Caki2 (cell line): ENCODE data around the gene PKNOX1. TPM values are rescaled to one million over a fixed set of nuclear protein-coding genes. Genes with fewer than 3 reads are reported as not detected.
"Not testable (repeated sequence)": the region's sequence is repeated elsewhere in the genome, so short reads cannot be mapped to it uniquely, and the experiment has no call there.

Experiments
- DNase-seq: peaks from one replicate; pipeline ENCODE4 v3.0.0-alpha.2; 2015; ENCODE audit warnings: low read depth
- in situ Hi-C: cut with HindIII; loops from 2 replicates; pipeline ENCODE4 v1.10.0; 2016; ENCODE audit warnings: low sequenced_read_pairs, low pct_unique_long_range_greater_than_20kb, mixed read lengths
- total RNA-seq: library from RNA; depleted of rRNA; stranded (reverse); fragments of >200 nt; shearing (Covaris generic); gene quantifications from 2 replicates; pipeline ENCODE4 v1.2.3, GENCODE V29; 2014; ENCODE audit warnings: low replicate concordance; rRNA removed

The PKNOX1 gene
- total RNA-seq, 1 experiment from 2014 or later: 25.2 TPM

- DNase-seq, in situ Hi-C loops: not testable (repeated sequence)
These were observed 93.7 kb downstream of the PKNOX1 start for GRCh38 chr21:43068065-43068464.

GRCh38 chr21:43069682-43070081, 95.3 kb downstream of the PKNOX1 start:
- DNase-seq, in situ Hi-C loops: not testable (repeated sequence)

DNA sequence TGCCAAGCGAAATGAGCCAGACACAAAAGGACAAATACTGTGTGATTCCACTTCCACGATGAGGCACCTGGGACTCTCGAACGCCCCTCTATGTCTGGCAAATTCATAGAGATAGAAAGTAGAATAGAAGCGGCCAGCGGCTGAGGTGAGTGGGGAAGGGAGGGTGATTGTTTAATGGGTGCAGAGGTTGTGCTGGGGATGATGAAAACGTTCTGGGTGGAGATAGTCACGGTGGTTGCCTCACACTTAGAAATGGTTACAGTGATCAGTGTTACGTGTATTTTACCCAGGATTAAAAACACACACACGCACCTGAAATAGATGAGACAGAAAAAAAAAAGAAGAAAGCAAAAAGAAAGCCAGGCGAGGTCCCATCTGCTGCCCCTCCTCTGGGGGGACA, 98.4 kb downstream of the PKNOX1 start:
- DNase-seq, in situ Hi-C loops: not testable (repeated sequence)

- in situ Hi-C loops, DNase-seq: not testable (repeated sequence)
These were observed 100.2 kb downstream of the PKNOX1 start for GRCh38 chr21:43074401-43075169.

DNA sequence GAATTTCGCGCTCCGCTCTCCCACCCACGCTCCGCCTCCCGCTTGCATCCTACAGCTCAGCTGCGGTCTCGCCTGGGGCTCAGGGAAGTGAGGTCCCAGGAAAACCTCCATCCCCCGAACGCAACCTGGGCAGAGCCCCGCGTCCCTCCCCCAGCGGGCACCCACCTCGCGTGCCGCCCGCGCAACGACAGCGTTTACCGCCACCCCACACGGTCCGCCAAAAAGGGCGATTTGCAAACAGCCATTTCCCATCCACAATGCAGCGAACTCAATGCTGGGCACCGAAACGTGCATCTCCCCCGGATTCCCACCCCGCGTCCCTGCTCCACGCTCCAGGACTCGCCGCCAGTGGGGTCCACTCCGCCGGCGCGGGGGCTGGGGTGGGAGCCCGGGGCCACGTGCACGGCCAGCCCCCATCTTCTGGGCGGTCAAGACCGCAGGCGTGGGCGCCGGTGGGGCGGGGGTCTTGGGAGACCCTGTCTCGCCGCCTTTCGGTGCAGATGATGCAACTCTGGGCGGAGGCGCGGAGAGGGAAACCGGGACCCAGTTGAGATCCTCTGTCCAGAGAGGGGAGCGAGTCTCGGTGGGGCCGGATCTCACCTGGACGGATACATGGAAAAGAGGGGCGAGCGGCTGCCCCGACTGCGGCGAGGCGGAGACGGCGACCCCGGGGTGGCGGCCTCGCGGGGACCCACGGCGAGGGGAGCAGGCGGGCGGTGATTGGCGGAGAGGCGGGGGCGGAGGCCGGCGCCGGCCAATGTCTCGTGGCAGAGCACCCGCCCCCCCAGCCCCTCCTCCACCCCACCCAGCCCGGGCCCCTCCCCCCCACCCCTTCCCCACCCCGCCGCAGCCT, 101.0 kb downstream of the PKNOX1 start, which contains the start of gene CBS:
Gene CBS (minus strand): TSS at position 666 of the 853 bp plus-strand sequence. CDS start 3,642 bp downstream, outside the sequence.
- DNase-seq, in situ Hi-C loops: not testable (repeated sequence)

DNA sequence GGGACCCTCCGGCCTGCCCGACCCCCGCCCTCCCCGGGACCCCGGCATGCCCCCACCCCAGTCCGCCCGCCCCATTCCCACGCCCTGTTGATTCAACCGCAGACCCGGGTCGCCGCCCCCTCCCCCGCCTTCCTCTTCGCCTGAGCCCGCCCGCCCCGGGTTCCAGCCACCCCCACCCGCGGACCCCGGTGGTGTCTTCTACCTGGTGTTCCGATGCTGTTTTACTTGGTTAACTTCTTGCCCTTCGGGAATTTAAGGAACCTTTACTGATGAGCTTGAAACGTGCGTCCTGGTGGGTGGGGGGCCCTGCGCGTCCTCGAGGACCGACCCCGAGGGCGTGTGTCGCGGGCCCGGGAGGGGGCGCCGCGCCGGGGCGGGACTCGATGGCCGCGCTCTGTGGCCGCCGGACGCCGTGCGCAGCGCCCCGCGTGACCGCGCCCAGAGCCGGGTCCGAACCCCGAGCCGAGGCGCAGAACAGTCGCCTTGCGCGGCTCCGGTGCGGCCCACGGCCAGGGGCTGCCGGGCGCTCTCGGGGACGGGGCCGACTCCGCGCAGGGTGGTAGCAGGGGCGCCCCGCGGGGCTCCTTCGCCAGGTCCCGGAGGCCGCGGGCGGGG, 101.8 kb downstream of the PKNOX1 start:
- in situ Hi-C loops, DNase-seq: not testable (repeated sequence)

DNA sequence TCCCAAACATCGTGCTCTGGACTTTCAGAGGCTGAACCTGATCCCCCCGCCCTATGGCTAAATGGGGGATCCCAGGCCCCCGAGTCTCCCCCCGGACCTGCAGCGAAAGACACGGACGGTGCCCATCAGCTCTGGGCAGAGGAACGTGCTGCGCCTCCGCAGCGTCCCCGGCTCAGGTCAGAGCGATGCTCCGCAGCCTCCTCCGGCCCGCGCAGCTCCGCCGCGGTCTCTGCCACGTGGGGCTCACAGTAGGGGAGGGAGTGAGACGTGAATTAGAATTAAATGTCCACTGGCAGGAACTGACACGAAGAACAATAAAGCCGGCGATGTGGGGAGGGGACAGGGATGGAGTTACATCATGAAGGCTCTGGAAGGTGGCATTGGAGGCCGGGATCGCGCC, 102.3 kb downstream of the PKNOX1 start:
- DNase-seq, in situ Hi-C loops: not testable (repeated sequence)

GRCh38 chr21:43082587-43083300, 108.4 kb downstream of the PKNOX1 start:
- DNase-seq: not testable (repeated sequence)

More at GRCh38 chr21:43082587-43083300, 108.4 kb downstream of the PKNOX1 start:
- in situ Hi-C loops: not testable (repeated sequence)

Other genes with a start within 250 kb of the PKNOX1 start
- gene WDR4, start 95.0 kb upstream of the PKNOX1 start, total RNA-seq: 34.3 and 36.8 TPM in 2 replicates
- 36.1 and 40.7 TPM in 2 replicates for gene NDUFV3, start 81.3 kb upstream of the PKNOX1 start, total RNA-seq
- gene ERVH48-1, start 48.9 kb upstream of the PKNOX1 start, total RNA-seq: not detected in 2 replicates
- 20.2 and 32.8 TPM in 2 replicates for gene CBS, start 101.3 kb downstream of the PKNOX1 start, total RNA-seq
- 127 and 207 TPM in 2 replicates for gene U2AF1, start 133.0 kb downstream of the PKNOX1 start, total RNA-seq
- not detected in 2 replicates for gene CRYAA, start 194.4 kb downstream of the PKNOX1 start, total RNA-seq